NT2/D1 (cell line): ENCODE data around the gene RUNX1.

Experiments
- DNase-seq: peaks from one replicate; pipeline ENCODE4 v3.0.0-alpha.2; 2011; ENCODE audit warnings: low read depth, low spot score
- H3K27me3 ChIP-seq: 2 replicates; pipeline ENCODE4 v1.6.0; 2011; ENCODE audit warnings: mild to moderate bottlenecking; ENCODE audit not compliant: insufficient read length, insufficient read depth
- H3K36me3 ChIP-seq: 2 replicates; pipeline ENCODE4 v1.6.1; 2011; ENCODE audit warnings: mild to moderate bottlenecking, low read length, mixed read lengths; ENCODE audit not compliant: insufficient read depth, insufficient read length
- H3K4me1 ChIP-seq: 2 replicates; pipeline ENCODE4 v1.5.1; 2011; ENCODE audit not compliant: insufficient read depth, insufficient read length
- H3K4me3 ChIP-seq: 2 replicates; pipeline ENCODE4 v1.5.1; 2011; ENCODE audit warnings: low read depth; ENCODE audit not compliant: insufficient read length
- H3K9ac ChIP-seq: 2 replicates; pipeline ENCODE4 v1.6.0; 2011; ENCODE audit warnings: low read depth; ENCODE audit not compliant: insufficient read length
- H3K9me3 ChIP-seq: 2 replicates; pipeline ENCODE4 v1.5.1; 2011; ENCODE audit warnings: mild to moderate bottlenecking, low read length; ENCODE audit not compliant: insufficient read depth
- SUZ12 ChIP-seq: IDR thresholded peaks from 2 replicates; pipeline ENCODE4 v1.6.1; 2011; ENCODE audit not compliant: insufficient read length, insufficient read depth; ENCODE audit errors: extremely low read depth
- YY1 ChIP-seq: IDR thresholded peaks from 2 replicates; pipeline ENCODE4 v1.6.1; 2011; ENCODE audit not compliant: insufficient read length, insufficient read depth
- ZNF274 ChIP-seq: IDR thresholded peaks from 2 replicates; pipeline ENCODE4 v1.6.1; 2011; ENCODE audit warnings: mild to moderate bottlenecking, low read depth, low read length

Gene RUNX1

DNA sequence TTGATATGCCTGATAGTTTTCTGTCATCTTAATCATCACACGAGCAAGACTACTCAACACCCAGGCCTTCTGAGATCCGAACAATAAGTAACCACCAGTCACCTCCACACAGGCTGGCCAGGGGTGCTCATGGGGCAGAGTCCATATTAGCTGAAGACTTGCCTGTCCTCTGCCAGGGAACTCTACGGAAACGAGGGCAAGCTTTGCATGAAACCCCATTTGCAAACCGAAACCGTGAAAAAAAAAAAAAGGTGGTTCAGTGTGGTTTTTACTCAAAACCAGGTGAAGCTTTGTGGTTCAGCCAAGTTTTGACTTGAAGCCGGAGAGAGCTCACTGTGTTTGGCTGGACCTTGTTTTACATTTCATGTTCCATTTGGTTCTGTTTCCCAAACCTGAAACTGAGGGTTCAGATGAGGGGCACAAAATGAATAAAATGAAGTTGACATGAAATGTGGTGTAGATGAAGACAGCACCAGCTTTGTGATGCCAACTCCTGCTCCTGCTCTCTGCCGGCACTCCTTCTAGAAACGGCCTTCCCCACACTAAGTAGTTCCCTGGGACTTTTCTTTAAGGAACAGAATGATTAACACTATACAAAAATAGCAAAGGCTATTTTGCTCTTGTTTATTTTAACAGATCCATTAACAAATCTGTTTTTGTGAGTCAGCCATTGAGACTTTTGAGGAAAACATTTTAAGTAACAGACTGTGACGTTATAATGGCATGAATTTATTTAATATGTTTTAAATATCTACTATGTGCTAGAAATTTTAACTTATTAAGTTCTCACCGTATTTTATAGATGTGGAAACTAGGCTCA lies 74.7 kb downstream of the RUNX1 start:
- H3K27me3 ChIP-seq, result no peaks in the 10 kb centered on the region
- H3K4me3 ChIP-seq, result no peak overlapping the region
- no peaks in the 10 kb centered on the region for H3K36me3 ChIP-seq
- TF ChIP-seq SUZ12, result no peak
- TF ChIP-seq YY1, result no peak
- no peak for TF ChIP-seq ZNF274
- H3K9ac ChIP-seq, result no peak overlapping the region
- H3K9me3 ChIP-seq, result no peaks in the 10 kb centered on the region
- H3K4me1 ChIP-seq, result no peaks in the 10 kb centered on the region
- no peak for DNase-seq

DNA sequence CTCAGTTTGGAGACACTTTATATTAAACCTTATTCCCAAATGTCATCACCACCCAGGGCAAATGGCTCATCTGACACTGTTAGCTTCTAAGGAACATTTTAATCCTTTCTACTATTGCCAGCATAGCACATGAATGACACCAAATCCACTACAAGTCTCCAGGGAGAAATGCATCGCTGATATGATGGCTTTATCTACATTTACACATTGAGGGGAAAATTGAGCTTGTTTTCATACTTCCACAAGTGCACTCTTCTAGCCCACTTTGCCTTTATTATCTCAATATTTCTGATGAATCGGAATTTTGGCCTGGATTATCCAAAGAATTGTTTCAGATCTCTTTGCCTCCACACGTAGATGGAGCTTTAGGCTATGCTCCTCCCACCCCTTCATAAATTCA lies 75.4 kb downstream of the RUNX1 start:
- no peaks in the 10 kb centered on the region for H3K27me3 ChIP-seq
- H3K9ac ChIP-seq, result no peak overlapping the region
- no peak for TF ChIP-seq YY1
- TF ChIP-seq SUZ12, result no peak
- TF ChIP-seq ZNF274, result no peak
- H3K4me3 ChIP-seq, result no peak overlapping the region
- no peaks in the 10 kb centered on the region for H3K4me1 ChIP-seq
- H3K36me3 ChIP-seq, result no peaks in the 10 kb centered on the region
- no peak for DNase-seq
- no peaks in the 10 kb centered on the region for H3K9me3 ChIP-seq

DNA sequence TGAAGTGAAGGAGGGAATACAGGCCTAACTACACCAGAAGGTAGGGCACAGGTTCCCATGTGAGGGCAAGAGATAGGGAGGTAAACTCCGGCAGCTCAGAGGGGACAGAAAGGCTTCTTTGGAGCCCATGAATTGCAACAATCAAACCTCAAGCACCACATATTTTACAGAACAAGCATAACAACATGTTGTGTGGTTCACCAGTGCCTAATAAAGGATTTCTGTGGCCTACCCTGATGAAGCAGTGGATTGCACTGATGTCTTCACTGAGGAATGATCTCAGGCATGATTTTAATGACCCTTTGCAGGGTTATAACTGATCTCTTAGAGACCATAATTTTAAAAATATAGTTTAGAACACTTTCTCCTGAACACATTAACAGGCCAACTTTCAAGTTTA lies 77.4 kb downstream of the RUNX1 start:
- no peaks in the 10 kb centered on the region for H3K27me3 ChIP-seq
- no peaks in the 10 kb centered on the region for H3K36me3 ChIP-seq
- peaks cover 2% of the 10 kb centered on the region for H3K4me1 ChIP-seq
- no peak overlapping the region for H3K9ac ChIP-seq
- H3K9me3 ChIP-seq, result no peaks in the 10 kb centered on the region
- no peak for DNase-seq
- no peak for TF ChIP-seq YY1
- TF ChIP-seq ZNF274, result no peak
- no peak for TF ChIP-seq SUZ12
- H3K4me3 ChIP-seq, result no peak overlapping the region

DNA sequence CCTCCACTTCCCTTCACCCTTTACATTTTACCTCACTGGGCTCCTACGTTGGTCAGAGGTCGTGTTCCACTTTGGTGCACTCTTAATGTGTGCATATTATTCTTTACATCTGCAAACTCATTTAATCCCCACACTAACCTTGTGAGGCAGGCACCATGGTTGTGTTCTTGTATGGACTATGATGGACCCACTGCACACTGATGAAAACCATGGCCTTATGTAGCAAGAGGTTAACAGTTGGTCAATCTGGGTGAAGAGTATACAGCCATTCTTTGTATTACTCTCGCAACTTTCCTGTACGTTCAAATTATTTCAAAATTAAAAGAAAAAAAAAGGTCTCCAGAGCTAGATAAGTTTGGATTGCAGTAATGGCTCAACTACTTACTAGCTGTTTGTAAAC lies 78.5 kb downstream of the RUNX1 start:
- no peak overlapping the region for H3K9ac ChIP-seq
- no peaks in the 10 kb centered on the region for H3K36me3 ChIP-seq
- TF ChIP-seq SUZ12 (no peak), ZNF274 (no peak), YY1 (no peak)
- H3K4me3 ChIP-seq, result no peak overlapping the region
- H3K9me3 ChIP-seq, result no peaks in the 10 kb centered on the region
- no peaks in the 10 kb centered on the region for H3K27me3 ChIP-seq
- no peak for DNase-seq
- H3K4me1 ChIP-seq, result peaks cover 2% of the 10 kb centered on the region

DNA sequence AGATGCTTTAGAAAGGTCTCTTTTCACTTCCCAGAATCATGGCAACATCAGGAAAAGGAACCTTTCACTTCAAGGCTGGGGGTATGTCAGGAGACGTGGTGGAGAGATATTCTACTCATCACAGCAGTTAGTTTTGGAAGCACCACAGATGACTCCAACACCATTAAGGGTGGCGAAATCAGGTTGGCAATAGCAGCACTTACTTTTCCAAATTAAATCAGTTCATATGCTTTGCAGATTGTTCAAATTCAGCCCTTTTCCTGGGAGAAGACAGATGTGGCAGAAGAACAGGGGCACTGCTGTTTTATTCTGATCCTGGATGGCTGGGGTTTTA lies 79.0 kb downstream of the RUNX1 start:
- no peaks in the 10 kb centered on the region for H3K27me3 ChIP-seq
- TF ChIP-seq YY1 (no peak), SUZ12 (no peak), ZNF274 (no peak)
- DNase-seq, result no peak
- no peaks in the 10 kb centered on the region for H3K36me3 ChIP-seq
- H3K9ac ChIP-seq, result no peak overlapping the region
- no peaks in the 10 kb centered on the region for H3K9me3 ChIP-seq
- no peak overlapping the region for H3K4me3 ChIP-seq
- H3K4me1 ChIP-seq, result peaks cover 2% of the 10 kb centered on the region

DNA sequence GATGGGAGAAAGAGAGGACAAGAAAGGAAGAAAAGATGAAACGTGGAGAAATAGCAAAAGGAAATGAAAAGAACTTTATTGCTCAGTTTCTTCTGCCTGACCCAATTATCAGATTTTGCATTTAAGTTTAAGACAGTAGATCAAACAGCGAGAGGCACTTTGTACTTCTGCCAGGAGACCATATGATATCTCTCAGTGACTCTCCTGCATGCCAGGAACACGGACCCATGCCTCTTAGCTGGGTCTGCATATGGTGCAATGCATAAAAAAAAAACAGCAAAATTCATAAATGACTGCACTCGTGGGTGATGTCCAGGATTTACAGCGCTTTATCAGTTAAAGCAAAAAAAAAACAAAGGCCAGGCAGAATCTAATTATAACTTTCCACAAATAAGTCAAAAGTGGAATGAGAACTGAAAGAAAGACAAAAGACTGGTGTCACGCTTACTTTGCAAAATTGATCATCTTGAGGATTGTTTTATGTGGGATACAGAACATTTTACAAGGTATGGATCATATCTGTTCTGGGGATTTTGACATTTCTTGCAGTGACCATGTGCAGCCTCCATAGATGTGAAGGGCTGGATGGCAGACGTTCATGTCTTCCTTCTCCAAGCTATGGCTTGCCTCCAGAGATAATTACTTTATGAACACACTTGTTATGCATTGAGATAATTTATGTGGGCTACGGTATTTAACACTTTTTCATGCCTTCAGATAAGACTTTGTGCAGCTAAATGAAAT lies 79.5 kb downstream of the RUNX1 start:
- Histone ChIP-seq H3K36me3 (no peaks in the 10 kb centered on the region), H3K9ac (no peak overlapping the region), H3K4me3 (no peak overlapping the region), H3K4me1 (peaks cover 2% of the 10 kb centered on the region), H3K9me3 (no peaks in the 10 kb centered on the region), H3K27me3 (no peaks in the 10 kb centered on the region)
- DNase-seq, result no peak
- TF ChIP-seq SUZ12 (no peak), ZNF274 (no peak), YY1 (no peak)

DNA sequence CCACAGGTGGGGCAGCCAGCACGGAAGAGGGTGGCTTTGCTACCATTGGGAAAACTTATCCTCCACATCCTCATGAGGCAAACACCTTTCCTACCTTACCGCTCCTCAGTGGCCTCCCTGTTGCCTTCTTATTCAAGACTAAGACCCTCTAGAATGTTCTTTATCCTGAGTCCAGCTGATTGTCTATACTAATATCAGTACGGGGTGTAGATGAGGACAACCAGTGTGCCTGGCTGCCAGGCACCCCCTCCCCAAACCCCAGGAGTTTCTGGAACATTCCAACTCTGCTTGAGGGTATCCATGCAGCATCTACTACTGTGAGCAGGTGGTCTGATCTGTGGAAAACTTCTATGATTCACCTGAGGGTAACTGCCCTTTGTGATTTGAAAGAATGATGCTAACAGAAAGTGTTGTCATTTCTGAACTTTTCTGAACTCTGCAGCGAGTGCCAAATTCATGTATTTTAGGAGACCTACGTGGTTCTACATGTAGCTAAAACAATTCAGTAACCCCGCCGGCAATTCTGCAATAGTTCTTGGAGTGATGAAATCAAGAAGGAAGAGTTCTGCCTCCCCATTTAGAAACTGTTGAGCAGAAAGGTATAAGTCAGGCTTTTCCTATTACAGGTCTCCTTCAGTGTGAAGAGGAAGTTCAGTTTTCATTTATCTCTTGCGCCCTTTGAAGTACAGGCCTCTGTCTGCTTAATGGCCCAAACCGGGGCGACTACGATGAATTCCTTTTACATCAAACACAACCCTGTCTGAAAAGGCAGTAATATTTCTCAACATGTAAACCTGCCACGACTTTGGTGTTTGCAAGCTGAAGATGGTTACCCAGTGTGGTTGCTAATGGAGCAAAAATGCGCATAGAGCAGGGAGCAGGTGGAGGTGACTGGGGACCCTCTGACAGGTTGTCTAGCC lies 80.4 kb downstream of the RUNX1 start:
- no peaks in the 10 kb centered on the region for H3K9me3 ChIP-seq
- no peak for TF ChIP-seq SUZ12
- TF ChIP-seq ZNF274, result no peak
- no peak for TF ChIP-seq YY1
- DNase-seq, result no peak
- H3K9ac ChIP-seq, result no peak overlapping the region
- H3K4me1 ChIP-seq, result peaks cover 2% of the 10 kb centered on the region
- H3K27me3 ChIP-seq, result no peaks in the 10 kb centered on the region
- H3K36me3 ChIP-seq, result no peaks in the 10 kb centered on the region
- H3K4me3 ChIP-seq, result no peak overlapping the region
